ENCODE results near the gene SPRY4.
"Not testable (repeated sequence)": the region's sequence is repeated elsewhere in the genome, so short reads cannot be mapped to it uniquely, and the experiment has no call there.

Gene SPRY4

GRCh38 chr5:142277796-142278195, 47.0 kb downstream of the SPRY4 start:
- DNase-seq (ENCODE audit: low read depth, low spot score) = no peak
- H3K27ac ChIP-seq = no peak overlapping the region

GRCh38 chr5:142276517-142276916, 48.3 kb downstream of the SPRY4 start:
- no peak for DNase-seq (ENCODE audit: low read depth, low spot score)
- no peak overlapping the region for H3K27ac ChIP-seq

- peak; percentile 90 for DNase-seq (ENCODE audit: low read depth, low spot score)
- H3K27ac ChIP-seq = peak overlapping the region; percentile 26
These were observed 49.3 kb downstream of the SPRY4 start for GRCh38 chr5:142275496-142275895.

GRCh38 chr5:142272596-142272995, 52.2 kb downstream of the SPRY4 start:
- not testable (repeated sequence) for H3K27ac ChIP-seq; DNase-seq (ENCODE audit: low read depth, low spot score)

GRCh38 chr5:142264084-142264483, 60.7 kb downstream of the SPRY4 start:
- not testable (repeated sequence) for DNase-seq (ENCODE audit: low read depth, low spot score); H3K27ac ChIP-seq

GRCh38 chr5:142263346-142263745, 61.5 kb downstream of the SPRY4 start:
- DNase-seq (ENCODE audit: low read depth, low spot score) = no peak

GRCh38 chr5:142262683-142263082, 62.1 kb downstream of the SPRY4 start:
- no peak for DNase-seq (ENCODE audit: low read depth, low spot score)

More at GRCh38 chr5:142263346-142263745, 61.5 kb downstream of the SPRY4 start:
- H3K27ac ChIP-seq = no peak overlapping the region

More at GRCh38 chr5:142262683-142263082, 62.1 kb downstream of the SPRY4 start:
- H3K27ac ChIP-seq = no peak overlapping the region
